HuH-7 (cell line): Measurements from ENCODE around the gene MARCHF3.
"Not testable (repeated sequence)": the region's sequence is repeated elsewhere in the genome, so short reads cannot be mapped to it uniquely, and the experiment has no call there.

Experiments used
- DNase-seq: peaks from one replicate; pipeline ENCODE4 v3.0.0; 2011; ENCODE audit warnings: low spot score

Gene MARCHF3

DNA sequence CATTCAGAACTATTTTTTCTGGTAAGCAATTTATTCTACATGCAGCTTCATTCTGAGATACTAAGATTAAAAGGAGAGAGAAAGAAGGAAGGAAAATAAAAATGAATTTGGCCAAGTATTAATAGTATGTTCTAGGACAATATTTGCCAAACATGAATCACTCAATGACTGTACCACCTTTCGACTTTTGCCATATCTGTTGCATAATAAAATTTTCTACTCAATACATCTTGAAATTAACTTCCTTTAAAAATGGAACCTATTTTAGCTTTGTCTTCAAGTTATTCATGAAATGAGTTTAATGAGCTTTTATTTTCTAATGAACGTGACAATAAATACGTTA lies 111.8 kb downstream of the MARCHF3 start:
- no peak for DNase-seq

DNA sequence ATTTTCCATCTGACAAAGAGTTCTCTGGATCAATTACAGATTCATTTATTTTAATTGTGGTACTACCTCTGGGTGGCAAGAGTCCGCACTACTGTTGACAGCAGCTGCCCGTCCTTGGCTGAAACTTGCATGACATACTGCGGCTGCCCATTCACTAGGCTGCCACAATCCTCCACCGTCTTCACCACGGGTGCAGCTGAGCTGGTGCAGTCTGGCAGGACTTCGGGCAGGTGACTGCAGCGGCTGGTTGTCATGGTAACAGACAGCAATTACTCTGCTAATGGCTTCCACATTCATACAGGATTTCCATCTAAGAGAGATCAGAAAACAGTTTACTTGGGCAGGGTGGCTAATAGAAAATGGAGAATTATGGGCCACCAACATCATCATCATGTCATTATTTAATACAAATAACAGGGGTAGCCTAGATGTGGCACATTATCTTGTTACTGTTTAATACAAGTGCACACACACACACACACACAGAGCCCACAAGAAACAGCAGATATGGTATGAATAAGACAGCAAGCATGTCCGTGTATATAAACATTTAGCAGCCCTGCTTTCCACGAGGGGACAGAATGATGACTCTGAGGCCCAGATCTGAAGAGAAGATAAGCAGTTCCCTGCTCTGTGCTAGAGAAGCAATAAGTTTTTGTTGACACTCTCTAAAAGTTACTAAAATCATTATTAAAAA lies 112.3 kb downstream of the MARCHF3 start:
- DNase-seq = no peak

DNA sequence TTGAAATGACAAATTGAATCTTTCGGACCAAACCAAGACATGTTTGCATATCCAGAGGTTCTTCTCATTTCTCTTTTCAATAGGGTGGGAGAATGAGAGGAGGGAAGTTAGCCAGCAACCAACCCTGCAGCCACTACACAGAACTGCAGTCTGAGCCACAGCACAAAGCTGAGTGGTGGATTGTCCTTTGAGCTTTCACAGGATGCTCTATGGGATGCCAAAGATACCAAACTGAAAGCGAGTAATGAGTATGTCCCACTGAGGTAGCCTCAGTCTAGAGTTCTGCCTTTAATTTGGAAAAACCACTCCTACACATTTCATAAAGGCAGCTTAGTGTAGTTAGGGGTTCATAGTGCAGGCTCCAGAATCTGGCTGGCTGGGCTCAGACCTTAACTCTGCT lies 114.9 kb downstream of the MARCHF3 start:
- no peak for DNase-seq

DNA sequence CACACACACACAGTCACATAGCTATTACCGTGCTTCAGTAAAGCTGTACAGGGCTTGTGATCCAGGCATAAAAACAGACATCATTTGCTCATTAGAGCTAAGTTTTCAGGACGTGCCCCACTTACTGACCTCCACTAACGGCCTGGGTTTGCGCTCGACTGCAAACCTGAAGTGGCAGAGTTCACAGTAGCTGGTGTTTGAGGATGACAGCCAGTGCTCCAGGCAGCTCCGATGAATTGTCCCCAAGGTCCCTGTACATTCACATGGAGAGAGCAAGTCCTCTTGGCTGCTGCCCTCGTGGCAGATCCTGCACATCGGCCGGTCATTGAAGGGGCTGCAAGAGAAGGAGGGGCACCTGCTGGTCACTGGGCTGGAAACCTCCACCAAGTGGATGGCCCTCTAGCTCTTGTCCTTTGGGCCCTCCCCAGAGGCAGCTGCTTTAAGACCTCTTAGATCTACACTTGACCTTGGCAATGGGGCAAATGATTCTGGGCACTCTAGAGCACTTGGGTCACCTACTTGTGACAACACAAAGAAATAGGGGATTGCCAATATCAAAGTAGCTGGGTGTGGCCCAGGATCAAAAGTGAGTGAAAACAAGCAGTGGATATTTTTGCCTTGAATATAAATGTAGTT lies 115.4 kb downstream of the MARCHF3 start:
- DNase-seq = no peak

DNA sequence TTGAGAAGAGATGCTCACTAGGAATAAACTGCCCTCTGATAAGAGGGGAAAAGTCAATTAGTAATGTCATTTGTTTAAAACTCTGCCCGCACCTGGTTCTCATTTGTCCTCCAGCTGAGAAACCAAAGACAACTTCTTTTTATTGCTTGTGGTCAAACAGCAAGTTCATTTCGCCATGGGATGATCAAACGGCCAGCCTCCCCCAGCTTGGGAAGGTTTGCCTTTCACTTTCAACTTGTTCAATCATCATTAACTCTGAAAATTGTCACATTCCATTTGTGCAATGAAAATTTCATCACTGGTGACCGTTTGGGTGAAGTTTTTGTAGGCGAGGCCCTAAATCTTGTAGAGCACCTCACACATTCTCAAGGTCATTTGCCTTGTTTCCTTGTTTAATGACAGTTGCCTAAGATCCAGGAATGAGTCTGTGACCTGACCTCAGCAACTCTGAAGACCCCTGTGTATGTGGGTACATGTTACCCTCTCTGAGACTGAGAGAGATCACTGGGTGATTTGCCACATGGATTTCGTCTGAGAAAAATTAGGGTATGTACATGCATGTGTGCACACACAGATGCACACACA lies 117.7 kb downstream of the MARCHF3 start:
- peak; percentile 43 for DNase-seq

DNA sequence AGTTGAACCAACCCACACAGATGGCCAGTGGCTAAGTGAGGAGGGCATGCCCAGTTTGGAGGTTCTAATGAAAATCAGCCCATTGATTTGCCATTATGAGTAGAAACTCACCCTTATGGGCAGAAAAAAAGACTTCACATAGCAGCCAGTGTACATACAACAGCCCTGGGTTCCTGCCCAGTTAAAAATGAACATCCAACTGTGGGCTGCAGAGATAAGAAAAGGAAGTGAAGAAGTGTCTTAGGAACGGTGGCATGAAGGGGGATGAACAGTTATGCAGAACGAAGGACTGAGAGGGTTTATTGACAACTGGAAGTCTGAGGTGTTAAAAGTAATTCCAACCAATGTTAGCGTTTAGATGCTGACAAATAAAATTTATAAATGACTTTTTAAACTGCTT lies 118.4 kb downstream of the MARCHF3 start:
- DNase-seq = no peak

DNA sequence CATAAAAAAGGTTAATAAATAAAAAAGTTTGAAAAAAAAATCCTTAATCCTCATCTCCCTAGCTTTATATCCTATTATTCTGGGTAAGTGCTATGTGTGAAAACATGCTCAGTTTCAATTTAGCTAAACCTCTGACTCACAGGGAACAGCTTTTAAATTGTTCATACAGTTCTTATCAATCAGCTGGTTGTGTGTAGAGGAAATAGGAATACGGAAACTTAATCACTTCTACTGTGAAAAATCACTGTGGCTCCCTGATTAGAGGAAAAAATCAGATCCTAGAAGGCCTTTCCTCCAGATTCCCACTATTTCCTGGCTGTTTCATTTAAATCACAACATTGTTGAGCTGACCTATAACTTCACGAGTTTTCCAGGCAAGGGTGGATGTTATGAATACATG lies 120.5 kb downstream of the MARCHF3 start:
- no peak for DNase-seq

DNA sequence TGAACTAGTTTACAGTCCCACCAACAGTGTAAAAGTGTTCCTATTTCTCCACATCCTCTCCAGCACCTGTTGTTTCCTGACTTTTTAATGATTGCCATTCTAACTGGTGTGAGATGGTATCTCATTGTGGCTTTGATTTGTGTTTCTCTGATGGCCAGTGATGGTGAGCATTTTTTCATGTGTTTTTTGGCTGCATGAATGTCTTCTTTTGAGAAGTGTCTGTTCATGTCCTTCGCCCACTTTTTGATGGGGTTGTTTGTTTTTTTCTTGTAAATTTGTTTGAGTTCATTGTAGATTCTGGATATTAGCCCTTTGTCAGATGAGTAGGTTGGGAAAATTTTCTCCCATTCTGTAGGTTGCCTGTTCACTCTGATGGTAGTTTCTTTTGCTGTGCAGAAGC lies 126.0 kb downstream of the MARCHF3 start:
- not testable (repeated sequence) for DNase-seq

DNA sequence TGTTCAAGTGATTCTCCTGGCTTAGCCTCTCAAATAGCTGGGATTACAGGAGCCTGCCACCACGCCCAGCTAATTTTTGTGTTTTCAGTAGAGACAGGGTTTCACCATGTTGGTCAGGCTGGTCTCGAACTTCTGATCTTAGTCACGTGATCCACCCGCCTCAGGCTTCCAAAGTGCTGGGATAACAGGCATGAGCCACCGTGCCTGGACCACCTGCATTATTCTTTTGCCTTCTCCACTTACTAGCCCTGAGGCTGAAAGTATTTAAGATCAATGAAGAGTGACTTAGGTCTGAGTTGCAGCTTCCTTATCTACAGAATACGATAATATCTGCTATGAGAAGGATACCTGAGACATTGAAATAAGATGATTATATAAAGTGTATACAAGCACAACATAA lies 129.6 kb downstream of the MARCHF3 start:
- DNase-seq = no peak

DNA sequence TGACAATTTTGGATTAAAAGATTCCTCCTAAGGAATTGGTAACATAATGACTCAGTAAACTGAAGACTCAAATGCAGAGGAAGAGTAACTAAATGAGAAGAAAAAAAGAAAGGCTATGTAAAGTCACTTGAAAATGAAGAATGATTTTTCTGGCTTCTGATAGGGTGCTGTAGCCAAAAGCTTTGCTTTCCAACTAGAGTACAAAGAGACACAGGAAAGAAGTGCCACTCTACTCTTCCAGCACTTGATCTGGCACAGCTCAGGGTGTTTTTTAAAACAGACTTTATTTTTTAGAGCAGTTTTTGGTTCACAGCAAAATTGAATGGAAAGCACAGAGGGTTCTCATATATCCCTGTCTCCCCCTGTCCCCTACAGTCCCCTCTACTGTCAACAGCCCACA lies 130.9 kb downstream of the MARCHF3 start:
- DNase-seq = no peak

DNA sequence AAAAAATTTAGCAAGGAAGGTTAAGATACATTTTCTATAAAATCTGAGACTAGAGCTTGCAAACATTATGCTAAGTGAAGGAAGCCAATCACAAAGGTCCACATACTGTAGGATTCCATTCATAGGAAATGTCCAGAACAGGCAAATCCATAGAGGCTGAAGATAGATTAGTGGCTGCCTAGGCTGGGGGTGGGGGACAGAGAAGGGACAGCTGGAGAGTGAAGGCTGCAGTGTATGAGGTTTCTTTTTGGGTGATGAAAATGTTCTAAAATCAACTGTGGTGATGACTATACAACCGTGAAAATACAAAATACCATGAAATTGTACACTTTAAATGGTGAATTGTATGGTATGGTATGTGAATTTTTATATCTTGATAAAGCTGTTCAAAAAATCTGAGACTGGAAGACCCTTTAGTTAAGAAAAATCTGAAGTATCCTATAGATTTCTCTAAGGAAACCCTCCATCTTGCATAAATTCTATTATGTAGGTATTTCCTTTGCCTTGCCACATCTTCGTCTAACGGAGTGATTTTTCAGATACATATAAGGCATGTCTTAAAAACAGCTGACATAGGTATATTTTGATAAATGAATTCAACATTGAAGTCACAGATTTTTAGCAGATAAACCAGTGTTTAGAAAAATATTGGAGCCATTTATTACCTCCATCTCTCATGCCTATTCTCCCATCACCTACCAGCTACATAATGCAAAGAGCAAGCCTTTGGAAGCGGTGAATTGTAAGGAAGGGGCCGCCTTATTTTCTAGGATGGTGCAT lies 132.3 kb downstream of the MARCHF3 start:
- DNase-seq = no peak

DNA sequence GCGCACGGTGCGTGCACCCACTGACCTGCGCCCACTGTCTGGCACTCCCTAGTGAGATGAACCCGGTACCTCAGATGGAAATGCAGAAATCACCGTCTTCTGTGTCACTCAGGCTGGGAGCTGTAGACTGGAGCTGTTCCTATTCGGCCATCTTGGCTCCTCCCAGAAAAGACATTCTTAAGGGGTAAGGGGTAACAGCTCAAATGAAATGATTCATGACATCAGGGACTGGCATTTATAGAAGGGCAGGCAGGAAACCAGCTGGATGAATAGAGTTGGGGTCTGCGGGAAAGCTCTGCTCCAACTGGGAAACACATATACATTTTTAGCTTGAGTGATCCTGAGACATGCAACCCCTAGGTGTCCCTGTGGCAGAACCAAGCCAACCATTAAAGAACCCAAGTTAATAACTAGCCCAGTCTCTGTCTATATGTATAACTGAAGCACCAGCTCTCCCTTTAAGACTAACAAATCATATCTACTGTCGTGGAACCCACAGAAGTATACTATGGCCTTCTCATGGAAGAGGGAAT lies 134.1 kb downstream of the MARCHF3 start:
- no peak for DNase-seq

DNA sequence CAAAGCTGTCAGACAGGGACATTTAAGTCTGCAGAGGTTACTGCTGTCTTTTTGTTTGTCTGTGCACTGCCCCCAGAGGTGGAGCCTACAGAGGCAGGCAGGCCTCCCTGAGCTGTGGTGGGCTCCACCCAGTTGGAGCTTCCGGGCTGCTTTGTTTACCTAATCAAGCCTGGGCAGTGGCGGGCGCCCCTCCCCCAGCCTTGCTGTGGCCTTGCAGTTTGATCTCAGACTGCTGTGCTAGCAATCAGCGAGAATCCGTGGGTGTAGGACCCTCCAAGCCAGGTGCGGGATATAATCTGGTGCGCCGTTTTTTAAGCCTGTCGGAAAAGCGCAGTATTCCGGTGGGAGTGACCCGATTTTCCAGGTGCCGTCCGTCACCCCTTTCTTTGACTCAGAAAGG lies 134.6 kb downstream of the MARCHF3 start:
- not testable (repeated sequence) for DNase-seq

DNA sequence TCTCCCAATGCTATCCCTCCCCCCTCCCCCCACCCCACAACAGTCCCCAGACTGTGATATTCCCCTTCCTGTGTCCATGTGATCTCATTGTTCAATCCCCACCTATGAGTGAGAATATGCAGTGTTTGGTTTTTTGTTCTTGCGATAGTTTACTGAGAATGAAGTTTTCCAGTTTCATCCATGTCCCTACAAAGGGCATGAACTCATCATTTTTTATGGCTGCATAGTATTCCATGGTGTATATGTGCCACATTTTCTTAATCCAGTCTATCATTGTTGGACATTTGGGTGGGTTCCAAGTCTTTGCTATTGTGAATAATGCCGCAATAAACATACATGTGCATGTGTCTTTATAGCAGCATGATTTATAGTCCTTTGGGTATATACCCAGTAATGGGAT lies 139.9 kb downstream of the MARCHF3 start:
- not testable (repeated sequence) for DNase-seq

DNA sequence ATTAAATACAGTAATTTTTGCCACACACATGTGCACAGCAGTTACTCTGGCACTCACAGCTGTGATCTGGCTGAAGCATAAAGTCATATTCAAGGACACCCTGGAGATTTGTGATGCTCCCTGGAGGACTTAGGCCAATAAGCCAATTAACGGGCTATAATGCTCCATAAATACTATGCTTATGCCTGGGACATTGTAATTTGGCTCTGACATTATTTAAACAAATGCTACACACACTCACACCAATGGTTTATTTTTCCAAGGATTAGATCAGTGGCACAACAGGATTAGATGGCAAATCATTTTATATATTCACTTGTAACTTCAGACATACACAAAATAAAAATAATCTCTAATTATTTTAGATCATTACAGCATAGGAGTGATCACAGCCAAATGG lies 142.2 kb downstream of the MARCHF3 start:
- no peak for DNase-seq

DNA sequence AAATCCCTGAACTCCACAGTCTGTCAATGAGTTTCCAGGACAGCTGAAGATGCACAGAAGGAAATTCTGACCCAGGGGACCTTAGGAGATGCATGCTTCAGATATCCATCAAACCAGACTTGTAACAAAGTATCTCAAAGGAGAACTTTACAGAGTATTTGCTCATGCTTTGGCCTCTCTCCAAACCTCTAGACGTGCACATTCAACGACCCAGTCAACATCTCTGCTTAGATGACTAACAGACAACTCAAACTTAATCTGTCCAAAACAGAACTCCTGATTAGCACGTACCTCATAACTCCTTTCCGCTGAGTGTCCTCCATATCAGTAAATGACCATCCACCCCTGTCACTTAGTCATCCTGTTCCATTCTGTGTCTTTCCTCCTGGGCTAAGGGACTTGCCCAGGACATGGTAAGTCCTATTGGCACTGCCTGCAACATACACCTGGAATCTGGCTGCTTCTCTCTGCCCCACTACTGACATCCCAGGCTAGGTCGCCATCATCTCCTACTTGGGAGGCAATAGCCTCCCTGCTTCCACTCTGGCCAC lies 146.0 kb downstream of the MARCHF3 start:
- DNase-seq = no peak

DNA sequence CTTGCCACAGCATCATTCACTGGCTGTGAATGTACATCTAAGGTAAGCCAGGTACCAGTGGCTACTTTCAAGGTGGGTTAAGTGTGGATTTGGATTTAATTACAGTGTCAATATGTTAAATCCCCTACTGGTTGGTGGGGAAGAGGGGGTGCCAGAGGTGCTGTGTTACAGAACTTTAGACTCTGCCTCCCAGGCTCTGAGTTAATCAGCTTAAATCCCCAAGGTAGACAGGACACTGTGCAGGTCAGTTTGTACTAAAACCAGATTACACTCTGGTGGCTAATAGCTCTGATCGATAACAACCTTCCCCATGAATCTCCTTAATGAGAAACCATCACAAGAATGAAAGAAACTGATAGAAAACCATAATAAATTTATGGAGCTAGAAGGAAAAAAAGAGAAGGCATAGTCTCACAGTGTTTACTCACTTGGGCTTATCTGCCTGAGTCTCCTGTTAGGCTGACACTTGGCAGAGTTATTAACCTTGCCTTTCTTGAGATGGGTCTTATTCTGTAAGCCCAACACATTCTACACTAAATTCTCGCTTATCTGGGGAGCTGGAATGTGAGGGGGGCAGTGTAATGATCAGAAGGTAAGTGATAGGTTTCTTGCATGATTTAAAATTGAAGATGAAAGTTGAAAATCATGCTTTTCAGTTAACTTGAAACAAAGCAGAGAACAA lies 146.7 kb downstream of the MARCHF3 start:
- no peak for DNase-seq

DNA sequence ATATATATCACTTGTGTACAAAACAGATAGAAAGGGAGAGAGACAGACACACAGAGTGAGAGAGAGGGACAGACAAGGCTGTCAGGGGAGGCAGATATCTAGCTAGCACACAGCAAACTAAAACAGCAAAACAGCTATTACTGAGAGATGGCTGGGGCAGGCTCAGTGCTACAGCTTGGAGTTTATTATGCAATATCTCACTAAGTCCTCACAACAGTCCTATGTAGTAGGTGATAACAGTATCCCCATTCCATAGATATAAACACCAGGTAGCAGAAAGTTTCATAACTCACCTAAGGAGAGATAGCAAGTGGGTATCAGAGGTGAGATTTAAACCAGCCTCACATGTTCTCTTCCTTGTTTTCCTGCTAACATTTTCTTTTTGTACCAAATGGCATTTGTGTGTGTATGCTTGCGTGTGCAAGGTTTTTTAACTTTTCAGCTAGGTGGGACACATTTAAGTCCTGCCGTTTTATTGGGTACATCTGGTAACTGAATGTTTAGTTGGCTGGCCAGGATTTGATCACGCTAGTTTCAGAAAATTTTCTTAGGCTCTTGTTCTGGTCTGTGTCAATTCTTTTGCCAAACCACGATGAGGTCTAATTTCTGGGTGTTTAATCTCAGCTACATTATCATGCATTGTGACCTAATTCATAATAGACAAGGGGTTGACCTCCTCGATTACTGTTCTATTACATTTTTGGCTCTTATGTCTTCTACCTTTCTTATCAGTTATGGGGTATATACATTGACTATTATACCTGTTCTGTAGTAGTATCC lies 148.3 kb downstream of the MARCHF3 start:
- no peak for DNase-seq

DNA sequence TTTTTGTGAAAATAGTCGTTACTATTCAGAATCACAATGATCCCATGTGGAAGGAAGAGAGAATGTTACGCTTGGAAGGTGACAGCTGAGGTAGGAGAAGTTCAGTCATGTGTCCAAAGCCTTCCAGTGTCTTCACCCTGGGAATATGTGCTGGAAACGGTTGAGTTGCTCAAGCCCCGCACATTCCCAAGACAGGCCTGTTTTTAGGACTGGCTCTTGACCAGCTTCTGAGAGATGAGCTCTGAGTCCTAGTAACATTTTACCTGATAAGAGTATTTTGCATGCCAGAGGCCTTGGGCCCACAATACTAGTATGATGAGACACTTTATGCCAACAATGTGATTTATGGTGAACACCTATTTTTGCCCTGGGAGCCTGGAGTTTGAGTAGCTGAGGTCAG lies 151.7 kb downstream of the MARCHF3 start:
- DNase-seq = no peak

DNA sequence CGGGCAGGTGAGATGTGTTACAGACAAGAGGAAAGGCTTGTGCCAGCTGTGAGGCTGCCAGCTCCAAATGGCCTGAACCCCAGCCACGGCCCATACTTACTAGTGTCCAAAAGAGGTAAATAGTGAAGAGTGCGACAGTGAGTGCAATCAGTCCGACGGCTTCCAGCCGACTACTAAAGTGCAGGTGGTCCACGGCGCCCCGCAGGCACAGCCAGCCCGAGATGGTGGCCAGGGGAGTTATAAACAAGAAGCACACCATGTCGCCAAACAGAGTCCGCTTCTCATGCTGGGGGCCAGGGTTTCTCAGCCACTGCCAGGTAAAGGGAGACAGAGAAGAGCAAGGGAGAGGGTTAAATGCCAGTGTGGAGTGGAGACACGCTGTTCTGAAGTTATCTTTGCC lies 152.3 kb downstream of the MARCHF3 start:
- no peak for DNase-seq

DNA sequence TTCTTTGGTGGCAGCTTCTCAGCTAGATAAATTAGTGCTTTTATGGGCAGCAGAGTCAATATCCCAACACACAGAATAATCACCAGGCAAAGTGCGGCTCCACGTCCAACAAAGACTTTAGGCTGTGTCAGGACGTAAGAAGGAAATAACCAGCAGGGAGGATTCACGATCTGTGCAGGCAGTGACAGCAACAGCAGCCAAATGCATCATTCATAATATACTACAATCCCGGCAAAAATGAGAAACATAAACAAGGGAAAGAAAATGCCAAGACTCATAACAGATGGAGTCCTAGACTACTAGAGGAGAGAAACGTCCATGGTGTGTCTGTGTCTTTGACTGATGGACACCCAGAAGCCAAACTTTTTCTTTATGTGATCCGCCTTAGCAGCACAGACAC lies 152.8 kb downstream of the MARCHF3 start:
- no peak for DNase-seq
